AG10803 (cell line): ENCODE data around the gene HBA2.

ENCODE experiments used
- DNase-seq: peaks from one replicate; pipeline ENCODE4 v3.0.0; 2010; ENCODE audit warnings: low read depth
- H3K4me3 ChIP-seq: 2 replicates; pipeline ENCODE4 v1.5.1; 2011; ENCODE audit warnings: mild to moderate bottlenecking, low read length, control low read depth
- TF ChIP-seq, protein P1 (sequence below): conservative IDR thresholded peaks from 2 replicates; pipeline ENCODE4 v1.5.1; 2011; ENCODE audit warnings: mild to moderate bottlenecking, low read length, control low read depth, inconsistent platforms

HBA2 gene

GRCh38 chr16:177394-177822 is 4.7 kb downstream of the HBA2 start:
- no peak for DNase-seq
- H3K4me3 ChIP-seq = no peak overlapping the region
- TF ChIP-seq, protein P1, sequence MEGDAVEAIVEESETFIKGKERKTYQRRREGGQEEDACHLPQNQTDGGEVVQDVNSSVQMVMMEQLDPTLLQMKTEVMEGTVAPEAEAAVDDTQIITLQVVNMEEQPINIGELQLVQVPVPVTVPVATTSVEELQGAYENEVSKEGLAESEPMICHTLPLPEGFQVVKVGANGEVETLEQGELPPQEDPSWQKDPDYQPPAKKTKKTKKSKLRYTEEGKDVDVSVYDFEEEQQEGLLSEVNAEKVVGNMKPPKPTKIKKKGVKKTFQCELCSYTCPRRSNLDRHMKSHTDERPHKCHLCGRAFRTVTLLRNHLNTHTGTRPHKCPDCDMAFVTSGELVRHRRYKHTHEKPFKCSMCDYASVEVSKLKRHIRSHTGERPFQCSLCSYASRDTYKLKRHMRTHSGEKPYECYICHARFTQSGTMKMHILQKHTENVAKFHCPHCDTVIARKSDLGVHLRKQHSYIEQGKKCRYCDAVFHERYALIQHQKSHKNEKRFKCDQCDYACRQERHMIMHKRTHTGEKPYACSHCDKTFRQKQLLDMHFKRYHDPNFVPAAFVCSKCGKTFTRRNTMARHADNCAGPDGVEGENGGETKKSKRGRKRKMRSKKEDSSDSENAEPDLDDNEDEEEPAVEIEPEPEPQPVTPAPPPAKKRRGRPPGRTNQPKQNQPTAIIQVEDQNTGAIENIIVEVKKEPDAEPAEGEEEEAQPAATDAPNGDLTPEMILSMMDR = no peak

DNA sequence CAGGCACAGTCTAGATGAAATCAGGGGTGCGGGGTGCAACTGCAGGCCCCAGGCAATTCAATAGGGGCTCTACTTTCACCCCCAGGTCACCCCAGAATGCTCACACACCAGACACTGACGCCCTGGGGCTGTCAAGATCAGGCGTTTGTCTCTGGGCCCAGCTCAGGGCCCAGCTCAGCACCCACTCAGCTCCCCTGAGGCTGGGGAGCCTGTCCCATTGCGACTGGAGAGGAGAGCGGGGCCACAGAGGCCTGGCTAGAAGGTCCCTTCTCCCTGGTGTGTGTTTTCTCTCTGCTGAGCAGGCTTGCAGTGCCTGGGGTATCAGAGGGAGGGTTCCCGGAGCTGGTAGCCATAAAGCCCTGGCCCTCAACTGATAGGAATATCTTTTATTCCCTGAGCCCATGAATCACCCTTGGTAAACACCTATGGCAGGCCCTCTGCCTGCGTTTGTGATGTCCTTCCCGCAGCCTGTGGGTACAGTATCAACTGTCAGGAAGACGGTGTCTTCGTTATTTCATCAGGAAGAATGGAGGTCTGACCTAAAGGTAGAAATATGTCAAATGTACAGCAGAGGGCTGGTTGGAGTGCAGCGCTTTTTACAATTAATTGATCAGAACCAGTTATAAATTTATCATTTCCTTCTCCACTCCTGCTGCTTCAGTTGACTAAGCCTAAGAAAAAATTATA is 5.4 kb downstream of the HBA2 start:
- TF ChIP-seq, protein P1 = no peak
- DNase-seq = no peak
- H3K4me3 ChIP-seq = no peak overlapping the region

DNA sequence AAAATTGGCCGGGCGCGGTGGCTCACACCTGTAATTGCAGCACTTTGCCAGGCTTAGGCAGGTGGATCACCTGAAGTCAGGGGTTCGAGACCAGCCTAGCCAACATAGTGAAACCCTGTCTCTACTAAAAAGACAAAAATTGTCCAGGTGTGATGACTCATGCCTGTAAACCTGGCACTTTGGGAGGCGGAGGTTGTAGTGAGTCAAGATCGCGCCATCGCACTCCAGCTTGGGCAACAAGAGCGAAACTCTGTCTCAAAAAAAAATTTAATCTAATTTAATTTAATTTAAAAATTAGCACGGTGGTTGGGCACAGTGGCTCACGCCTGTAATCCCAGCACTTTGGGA is 6.0 kb downstream of the HBA2 start:
- H3K4me3 ChIP-seq = no peak overlapping the region
- TF ChIP-seq, protein P1 = no peak
- no peak for DNase-seq

DNA sequence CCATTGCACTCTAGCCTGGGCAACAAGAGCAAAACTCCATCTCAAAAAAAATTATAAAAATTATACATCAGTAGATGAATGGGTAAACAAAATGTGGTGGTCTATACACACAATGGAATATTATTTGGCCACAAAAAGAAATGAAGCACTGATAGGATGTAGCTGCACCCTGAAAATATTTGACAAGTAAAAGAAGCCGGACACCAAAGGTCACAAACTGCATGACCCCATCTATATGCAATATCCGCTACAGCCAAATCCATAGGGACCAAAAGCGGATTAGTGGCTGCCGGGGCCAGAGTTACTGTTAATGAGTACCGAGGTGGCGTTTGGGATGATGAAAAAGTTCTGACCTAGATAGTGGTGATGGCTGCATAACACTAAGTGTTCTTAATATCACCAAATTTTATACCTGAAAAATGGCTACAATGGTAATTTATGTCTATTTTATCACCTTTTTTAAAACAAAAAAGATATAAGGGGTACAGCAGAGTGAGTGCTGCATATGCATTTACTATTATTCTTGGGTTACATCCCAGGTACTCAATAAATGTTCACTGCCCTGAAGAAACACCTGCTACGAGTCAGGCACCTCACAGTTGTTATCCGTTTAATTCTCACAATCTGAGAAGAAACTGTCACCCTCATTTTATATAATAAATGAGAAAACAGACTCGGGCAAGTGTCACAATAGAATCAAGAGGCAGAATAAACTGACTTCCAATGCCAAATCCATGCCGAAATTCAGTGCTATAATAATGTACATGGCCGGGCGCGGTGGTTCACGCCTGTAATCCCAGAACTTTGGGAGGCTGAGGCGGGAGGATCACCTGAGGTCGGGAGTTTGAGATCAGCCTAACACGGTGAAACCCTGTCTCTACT is 6.8 kb downstream of the HBA2 start:
- DNase-seq = no peak
- H3K4me3 ChIP-seq = no peak overlapping the region
- TF ChIP-seq, protein P1 = no peak

GRCh38 chr16:180101-180675 is 7.5 kb downstream of the HBA2 start, which contains the start of gene HBQ1:
Gene HBQ1, plus strand, starts transcription at chr16:180459. Its CDS starts 28 bp downstream, at chr16:180487.
- TF ChIP-seq, protein P1 = no peak
- peak within 1 kb of the TSS; percentile 40 for H3K4me3 ChIP-seq
- DNase-seq = no peak

- DNase-seq = peak; percentile 42
- TF ChIP-seq, protein P1 = peak; percentile 15; the same call in 1 of the 2 replicates
- peak overlapping the region; percentile 40 for H3K4me3 ChIP-seq
Observed at GRCh38 chr16:180681-181564, 8.2 kb downstream of the HBA2 start.
